KMS-11 (cell line): Measurements from ENCODE around the gene PPP2R5D.
A peak's percentile ranks its signal among the peaks of the same experiment; 100 is the strongest.

Source experiments
- H2AFZ ChIP-seq: fragments of 200-600 bp; sonication (generic); 2 replicates; pipeline ENCODE4 v1.6.1; 2016; ENCODE audit warnings: antibody characterized with exemption, mixed run types, low read depth
- H3K27ac ChIP-seq: fragments of 200-600 bp; sonication (generic); 2 replicates; pipeline ENCODE4 v1.6.1; 2016; ENCODE audit warnings: mild to moderate bottlenecking, mixed run types
- H3K27me3 ChIP-seq: fragments of 200-600 bp; sonication (generic); 2 replicates; pipeline ENCODE4 v1.6.1; 2017; ENCODE audit warnings: mild to moderate bottlenecking, low read depth, mixed run types, moderate library complexity; ENCODE audit not compliant: insufficient read depth
- H3K36me3 ChIP-seq: fragments of 200-600 bp; sonication (generic); 2 replicates; pipeline ENCODE4 v1.6.1; 2017; ENCODE audit warnings: mild to moderate bottlenecking, mixed run types; ENCODE audit not compliant: insufficient read depth
- H3K4me1 ChIP-seq: fragments of 200-600 bp; sonication (generic); 2 replicates; pipeline ENCODE4 v1.6.1; 2016; ENCODE audit warnings: mild to moderate bottlenecking, low read depth, mixed run types; ENCODE audit not compliant: poor library complexity, severe bottlenecking
- H3K4me2 ChIP-seq: fragments of 200-600 bp; sonication (generic); 2 replicates; pipeline ENCODE4 v1.7.0; 2016; ENCODE audit warnings: mild to moderate bottlenecking, mixed run types
- H3K4me3 ChIP-seq: fragments of 200-600 bp; sonication (generic); IDR thresholded peaks from 2 replicates; pipeline ENCODE4 v1.6.1; 2017; ENCODE audit warnings: low read depth, low read length, mixed read lengths; ENCODE audit not compliant: insufficient read depth
- H3K79me2 ChIP-seq: fragments of 200-600 bp; sonication (generic); 2 replicates; pipeline ENCODE4 v1.6.1; 2016; ENCODE audit warnings: low read depth, mixed run types; ENCODE audit not compliant: insufficient read depth
- H3K9ac ChIP-seq: fragments of 200-600 bp; sonication (generic); 2 replicates; pipeline ENCODE4 v1.6.1; 2016; ENCODE audit warnings: mild to moderate bottlenecking, mixed run types
- H4K20me1 ChIP-seq: fragments of 200-600 bp; sonication (generic); 2 replicates; pipeline ENCODE4 v1.6.1; 2016; ENCODE audit warnings: mild to moderate bottlenecking, mixed run types; ENCODE audit not compliant: insufficient read depth
- CTCF ChIP-seq: fragments of 200-600 bp; sonication (generic); conservative IDR thresholded peaks from 2 replicates; pipeline ENCODE4 v1.6.1; 2017; ENCODE audit warnings: low read depth, mild to moderate bottlenecking, antibody characterized with exemption, low read length, moderate library complexity, mixed read lengths

PPP2R5D gene

GRCh38 chr6:43011207-43011606 is 26.8 kb downstream of the PPP2R5D start:
- H3K4me3 ChIP-seq = no peak overlapping the region
- H4K20me1 ChIP-seq = no peaks in the 10 kb centered on the region
- H3K79me2 ChIP-seq = peaks cover 22% of the 10 kb centered on the region; the same call in 1 of the 2 replicates
- H2AFZ ChIP-seq = no peak overlapping the region
- H3K27ac ChIP-seq = no peak overlapping the region
- H3K4me2 ChIP-seq = no peak overlapping the region
- H3K4me1 ChIP-seq = peaks cover 14% of the 10 kb centered on the region
- no peak for TF ChIP-seq CTCF
- H3K36me3 ChIP-seq = no peaks in the 10 kb centered on the region
- H3K9ac ChIP-seq = no peak overlapping the region
- H3K27me3 ChIP-seq = no peaks in the 10 kb centered on the region

GRCh38 chr6:43012364-43012763 is 28.0 kb downstream of the PPP2R5D start:
- Histone ChIP-seq H4K20me1 (no peaks in the 10 kb centered on the region), H3K36me3 (no peaks in the 10 kb centered on the region), H3K4me2 (peak overlapping the region; percentile 90), H2AFZ (no peak overlapping the region), H3K4me1 (peaks cover 21% of the 10 kb centered on the region), H3K4me3 (no peak overlapping the region), H3K9ac (no peak overlapping the region), H3K27ac (no peak overlapping the region), H3K27me3 (no peaks in the 10 kb centered on the region), H3K79me2 (peaks cover 25% of the 10 kb centered on the region; the same call in 1 of the 2 replicates)
- TF ChIP-seq CTCF = no peak

GRCh38 chr6:43013097-43013842 is 28.9 kb downstream of the PPP2R5D start:
- Histone ChIP-seq H2AFZ (peak overlapping the region; percentile 76), H3K4me2 (peak overlapping the region; percentile 90), H3K27me3 (no peaks in the 10 kb centered on the region), H3K79me2 (peaks cover 25% of the 10 kb centered on the region; the same call in 1 of the 2 replicates), H3K4me3 (no peak overlapping the region), H3K4me1 (peaks cover 21% of the 10 kb centered on the region), H4K20me1 (no peaks in the 10 kb centered on the region), H3K36me3 (no peaks in the 10 kb centered on the region), H3K9ac (peak overlapping the region; percentile 34; the same call in 1 of the 2 replicates), H3K27ac (no peak overlapping the region)
- TF ChIP-seq CTCF = no peak

GRCh38 chr6:43013843-43014433 is 29.6 kb downstream of the PPP2R5D start, which contains the start of the genes KLHDC3 and MEA1:
Gene KLHDC3 (plus strand): TSS chr6:43014249. CDS start chr6:43017193, 2,944 bp downstream.
Gene MEA1 (minus strand): TSS chr6:43013946. CDS start chr6:43013813, 133 bp downstream.
- peak within 1 kb of the TSS; percentile 90 for H3K4me2 ChIP-seq
- peak within 1 kb of the TSS; percentile 36; the same call in 1 of the 2 replicates for H3K9ac ChIP-seq
- TF ChIP-seq CTCF = no peak
- no peaks in the 10 kb centered on the region for H3K27me3 ChIP-seq
- peaks cover 25% of the 10 kb centered on the region; the same call in 1 of the 2 replicates for H3K79me2 ChIP-seq
- no peak within 1 kb of the TSS for H3K4me3 ChIP-seq
- H3K27ac ChIP-seq = no peak within 1 kb of the TSS; the same call in 1 of the 2 replicates
- no peaks in the 10 kb centered on the region for H3K36me3 ChIP-seq
- peak within 1 kb of the TSS; percentile 76 for H2AFZ ChIP-seq
- H4K20me1 ChIP-seq = no peaks in the 10 kb centered on the region
- peaks cover 24% of the 10 kb centered on the region for H3K4me1 ChIP-seq
